Gastrocnemius medialis (tissue), 4 donors: ENCODE measurements around the gene LARP4.

ENCODE experiments used
- POLR2A ChIP-seq, 2 donors: fragments of 450-650 bp; IDR thresholded peaks; one replicate each; pipeline ENCODE4 v1.6.1; 2017; ENCODE audit warnings: antibody characterized with exemption in 2 of 2, mild to moderate bottlenecking in 2 of 2, moderate library complexity in 2 of 2
- TF ChIP-seq, protein P1 (sequence below), 5 experiments: fragments of 450-650 bp in 3 of 5; fragments of 200-600 bp in 2 of 5; sonication (generic) in 2 of 5; IDR thresholded peaks in 4 of 5; conservative IDR thresholded peaks in 1 of 5; 1 replicate in 4 of 5; 2 replicates in 1 of 5; pipeline ENCODE4 v1.5.1; 2016 to 2019; ENCODE audit warnings: antibody characterized with exemption in 5 of 5, mild to moderate bottlenecking in 3 of 5, moderate library complexity in 3 of 5

DNA sequence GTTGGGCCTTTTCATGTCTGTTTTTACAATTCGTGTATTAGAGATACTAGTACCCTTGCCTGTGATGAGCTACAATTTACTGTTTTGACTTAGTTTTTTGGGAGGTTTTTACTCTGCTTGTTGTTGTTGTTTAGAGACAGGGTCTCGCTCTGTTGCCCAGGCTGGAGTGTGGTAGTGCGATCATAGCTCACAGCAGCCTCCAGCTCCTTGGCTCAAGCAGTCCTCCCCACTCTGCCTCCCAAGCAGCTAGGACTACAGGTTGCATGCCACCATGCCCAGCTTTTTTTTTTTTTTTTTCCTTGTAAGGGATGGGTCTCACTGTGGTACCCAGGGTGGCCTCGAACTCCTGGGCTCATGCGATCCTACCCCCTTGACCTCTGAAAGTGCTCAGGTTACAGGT is 52.1 kb downstream of the LARP4 start:
- TF ChIP-seq, protein P1, sequence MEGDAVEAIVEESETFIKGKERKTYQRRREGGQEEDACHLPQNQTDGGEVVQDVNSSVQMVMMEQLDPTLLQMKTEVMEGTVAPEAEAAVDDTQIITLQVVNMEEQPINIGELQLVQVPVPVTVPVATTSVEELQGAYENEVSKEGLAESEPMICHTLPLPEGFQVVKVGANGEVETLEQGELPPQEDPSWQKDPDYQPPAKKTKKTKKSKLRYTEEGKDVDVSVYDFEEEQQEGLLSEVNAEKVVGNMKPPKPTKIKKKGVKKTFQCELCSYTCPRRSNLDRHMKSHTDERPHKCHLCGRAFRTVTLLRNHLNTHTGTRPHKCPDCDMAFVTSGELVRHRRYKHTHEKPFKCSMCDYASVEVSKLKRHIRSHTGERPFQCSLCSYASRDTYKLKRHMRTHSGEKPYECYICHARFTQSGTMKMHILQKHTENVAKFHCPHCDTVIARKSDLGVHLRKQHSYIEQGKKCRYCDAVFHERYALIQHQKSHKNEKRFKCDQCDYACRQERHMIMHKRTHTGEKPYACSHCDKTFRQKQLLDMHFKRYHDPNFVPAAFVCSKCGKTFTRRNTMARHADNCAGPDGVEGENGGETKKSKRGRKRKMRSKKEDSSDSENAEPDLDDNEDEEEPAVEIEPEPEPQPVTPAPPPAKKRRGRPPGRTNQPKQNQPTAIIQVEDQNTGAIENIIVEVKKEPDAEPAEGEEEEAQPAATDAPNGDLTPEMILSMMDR (IDR thresholded peaks at IDR 0.05 in 4 of 5, conservative IDR thresholded peaks at IDR 0.05 in 1 of 5) = no peak
- no peak for TF ChIP-seq POLR2A (IDR thresholded peaks at IDR 0.05)
